Endothelial cell of umbilical vein (primary cell): ENCODE data around the gene IBTK. TPM values are rescaled to one million over a fixed set of nuclear protein-coding genes. Genes with fewer than 3 reads are reported as not detected.

Experiments
- BruUV-seq: library from RNA; stranded (reverse); fragments of 400-500 nt; replicated peaks from 2 replicates; lab custom pipeline; 2021; lab: Mats Ljungman, UMichigan
- CTCF ChIA-PET: fragments of 300-600, 350-600 bp; sonication (Branson Sonifier 250); formaldehyde crosslinking; loops from one replicate; lab custom pipeline; 2021; ENCODE audit warnings: antibody characterized with exemption, inconsistent platforms; lab: Charles Lee
- POLR2A ChIA-PET: fragments of 300-600, 350-600 bp; sonication (Branson Sonifier 250); formaldehyde crosslinking; loops from one replicate; lab custom pipeline; 2021; ENCODE audit warnings: antibody characterized with exemption, inconsistent platforms; lab: Charles Lee
- DNase-seq: peaks from one replicate; pipeline ENCODE4 v3.0.0-alpha.2; 2011; ENCODE audit warnings: low read depth, low spot score
- FAIRE-seq: peaks from 2 replicates; lab custom pipeline; 2011; peaks lifted over from hg19 to GRCh38; lab: Jason Lieb, UNC
- H2AFZ ChIP-seq: 2 replicates; pipeline ENCODE4 v1.6.0; 2012; ENCODE audit warnings: low read depth, low read length, control low read depth, inconsistent platforms
- H3K27ac ChIP-seq: 2 replicates; pipeline ENCODE4 v1.5.1; 2011; ENCODE audit warnings: low read depth, mild to moderate bottlenecking, control low read depth, low read length, moderate library complexity; ENCODE audit not compliant: insufficient read depth
- H3K27me3 ChIP-seq, 2 experiments: 2 replicates each; pipeline versions ENCODE4 v1.6.0 to v1.6.1; 2011; ENCODE audit warnings: low read length in 2 of 2, mixed read lengths in 1 of 2; ENCODE audit not compliant: control insufficient read depth in 2 of 2, insufficient read depth in 2 of 2
- H3K36me3 ChIP-seq, 2 experiments: 2 replicates in 1 of 2; 3 replicates in 1 of 2; pipeline ENCODE4 v1.5.1; 2011; ENCODE audit warnings: low read length in 2 of 2, mild to moderate bottlenecking in 1 of 2, moderate library complexity in 1 of 2; ENCODE audit not compliant: control insufficient read depth in 2 of 2, insufficient read depth in 2 of 2; ENCODE audit errors: extremely low read depth in 1 of 2
- H3K4me1 ChIP-seq: 3 replicates; pipeline ENCODE4 v1.5.1; 2011; ENCODE audit warnings: mild to moderate bottlenecking, low read length; ENCODE audit not compliant: control insufficient read depth, insufficient read depth; ENCODE audit errors: extremely low read depth
- H3K4me2 ChIP-seq: 2 replicates; pipeline ENCODE4 v1.6.1; 2011; ENCODE audit warnings: low read length, control low read depth, mixed read lengths; ENCODE audit not compliant: insufficient read depth
- H3K4me3 ChIP-seq, 3 experiments: fragments of 200-600 bp in 1 of 3; sonication (generic), shearing (Covaris generic) in 1 of 3; replicated peaks in 1 of 3; 2 replicates each; pipeline ENCODE4 v1.5.1; 2011 to 2016; ENCODE audit warnings: control low read depth in 3 of 3, low read length in 3 of 3, mild to moderate bottlenecking in 2 of 3, inconsistent platforms in 1 of 3, low read depth in 1 of 3, moderate library complexity in 1 of 3; ENCODE audit not compliant: insufficient read depth in 1 of 3
- H3K79me2 ChIP-seq: 2 replicates; pipeline ENCODE4 v1.6.0; 2012; ENCODE audit warnings: low read length, inconsistent platforms; ENCODE audit not compliant: control insufficient read depth, insufficient read depth
- H3K9ac ChIP-seq: replicated peaks from 2 replicates; pipeline ENCODE3; 2011; ENCODE audit warnings: low read length, control low read depth; ENCODE audit not compliant: insufficient read depth; ENCODE audit errors: extremely low read depth
- H3K9me1 ChIP-seq: replicated peaks from 3 replicates; pipeline ENCODE4 v1.6.0; 2011; ENCODE audit warnings: mild to moderate bottlenecking, low read length; ENCODE audit not compliant: control insufficient read depth, insufficient read depth; ENCODE audit errors: extremely low read depth
- H3K9me3 ChIP-seq: replicated peaks from 2 replicates; pipeline ENCODE4 v1.5.1; 2012; ENCODE audit warnings: low read length, inconsistent platforms; ENCODE audit not compliant: control insufficient read depth, insufficient read depth
- H4K20me1 ChIP-seq: replicated peaks from 2 replicates; pipeline ENCODE3; 2011; ENCODE audit warnings: mild to moderate bottlenecking, low read length; ENCODE audit not compliant: control insufficient read depth, insufficient read depth; ENCODE audit errors: extremely low read depth
- EZH2 ChIP-seq: IDR thresholded peaks from 2 replicates; pipeline ENCODE4 v1.6.1; 2012; ENCODE audit warnings: borderline replicate concordance, low read depth, mild to moderate bottlenecking, moderate library complexity, low read length, inconsistent platforms; ENCODE audit not compliant: severe bottlenecking
- FOS ChIP-seq: IDR thresholded peaks from 2 replicates; pipeline ENCODE4 v1.6.1; 2011; ENCODE audit warnings: mild to moderate bottlenecking, low read length, moderate library complexity, borderline replicate concordance; ENCODE audit not compliant: insufficient read depth
- GATA2 ChIP-seq: IDR thresholded peaks from 2 replicates; pipeline ENCODE4 v1.7.0; 2011; ENCODE audit warnings: low read depth, mild to moderate bottlenecking, moderate library complexity, mixed read lengths, low read length; ENCODE audit not compliant: insufficient read length, insufficient read depth
- JUN ChIP-seq: IDR thresholded peaks from 2 replicates; pipeline ENCODE4 v1.6.1; 2011; ENCODE audit warnings: borderline replicate concordance, low read depth; ENCODE audit not compliant: insufficient read length, insufficient read depth
- MYC ChIP-seq: IDR thresholded peaks from one replicate; pipeline ENCODE4 v1.6.1; 2011; ENCODE audit warnings: mild to moderate bottlenecking, low read depth, low read length
- POLR2A ChIP-seq: IDR thresholded peaks from 2 replicates; pipeline ENCODE4 v1.6.1; 2012; ENCODE audit warnings: low read depth, mild to moderate bottlenecking, control low read depth, low read length
- POLR2AphosphoS5 ChIP-seq: IDR thresholded peaks from 2 replicates; pipeline ENCODE4 v1.6.1; 2012; ENCODE audit warnings: low read depth, mild to moderate bottlenecking, control low read depth, low read length, moderate library complexity; ENCODE audit not compliant: insufficient read depth
- dilution Hi-C: fragments of 300-500 bp; cut with MboI; formaldehyde crosslinking; loops from one replicate; pipeline ENCODE4 v1.15.0; 2019; ENCODE audit warnings: low sequenced_read_pairs; ENCODE audit not compliant: extremely low pct_ligation_motif_present
- intact Hi-C: fragments of 100-400 bp; cut with micrococcal nuclease; formaldehyde crosslinking; loops from one replicate; pipeline ENCODE4 v1.10.0; 2022
- polyA plus RNA-seq, 4 experiments: library from polyadenylated mRNA; depleted of rRNA in 3 of 4; stranded (reverse) in 3 of 4; unstranded in 1 of 4; fragments of >200 nt; gene quantifications; 2 replicates each; pipeline versions ENCODE4 v1.2.1 to v1.2.3, GENCODE V29; 2011 to 2012; ENCODE audit warnings: missing spikeins in 1 of 4
- total RNA-seq: library from RNA; stranded (reverse); gene quantifications from 2 replicates; pipeline ENCODE4 v1.2.3, GENCODE V29; 2021
- TF ChIP-seq, protein P1 (sequence below), 2 donors: IDR thresholded peaks; 1 replicate in 1 of 2; 2 replicates in 1 of 2; pipeline ENCODE4 v1.5.1; 2011; ENCODE audit warnings: low read length in 2 of 2, mild to moderate bottlenecking in 2 of 2, moderate library complexity in 2 of 2, control low read depth in 1 of 2, inconsistent platforms in 1 of 2, low read depth in 1 of 2; ENCODE audit not compliant: insufficient read depth in 1 of 2; ENCODE audit errors: extremely low read depth in 1 of 2
- TF ChIP-seq, protein P2 (sequence below): IDR thresholded peaks from 2 replicates; pipeline ENCODE4 v1.6.1; 2011; ENCODE audit not compliant: insufficient read depth, insufficient read length

IBTK gene
- total and polyA plus RNA-seq, 2 donors (not counting 3 experiments of a cell fraction or from before 2014, with no cell fraction given): 6.7 to 30.5 TPM

DNA sequence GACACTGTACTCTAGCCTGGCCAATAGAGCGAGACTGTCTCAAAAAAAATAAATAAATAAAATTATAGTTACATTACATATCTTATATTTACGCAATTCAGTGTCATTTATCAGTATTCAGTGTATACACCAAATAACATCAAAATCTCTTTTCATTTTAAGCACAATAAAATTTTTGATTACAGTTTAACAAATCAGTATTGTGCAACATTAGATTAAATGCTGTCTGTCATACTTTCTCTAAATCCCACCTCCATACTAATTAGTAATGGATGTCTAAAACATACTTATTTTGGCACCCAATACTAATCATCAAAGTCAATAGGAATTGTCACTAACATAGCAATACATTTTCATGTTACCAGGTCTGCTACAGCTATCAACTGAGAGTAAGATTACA is 27.4 kb downstream of the IBTK start:
- H2AFZ ChIP-seq: no peak overlapping the region
- no peak overlapping the region for H3K4me3 ChIP-seq
- H4K20me1 ChIP-seq: no peaks in the 10 kb centered on the region
- no peak overlapping the region for H3K4me2 ChIP-seq
- H3K36me3 ChIP-seq: peaks cover 5 to 23% of the 10 kb centered on the region in 2 experiments
- intact Hi-C loops (no loop called here), dilution Hi-C loops (no loop called here)
- TF ChIP-seq JUN (no peak), GATA2 (no peak), FOS (no peak), EZH2 (no peak), MYC (no peak), POLR2AphosphoS5 (no peak), POLR2A (no peak)
- TF ChIP-seq, protein P1, sequence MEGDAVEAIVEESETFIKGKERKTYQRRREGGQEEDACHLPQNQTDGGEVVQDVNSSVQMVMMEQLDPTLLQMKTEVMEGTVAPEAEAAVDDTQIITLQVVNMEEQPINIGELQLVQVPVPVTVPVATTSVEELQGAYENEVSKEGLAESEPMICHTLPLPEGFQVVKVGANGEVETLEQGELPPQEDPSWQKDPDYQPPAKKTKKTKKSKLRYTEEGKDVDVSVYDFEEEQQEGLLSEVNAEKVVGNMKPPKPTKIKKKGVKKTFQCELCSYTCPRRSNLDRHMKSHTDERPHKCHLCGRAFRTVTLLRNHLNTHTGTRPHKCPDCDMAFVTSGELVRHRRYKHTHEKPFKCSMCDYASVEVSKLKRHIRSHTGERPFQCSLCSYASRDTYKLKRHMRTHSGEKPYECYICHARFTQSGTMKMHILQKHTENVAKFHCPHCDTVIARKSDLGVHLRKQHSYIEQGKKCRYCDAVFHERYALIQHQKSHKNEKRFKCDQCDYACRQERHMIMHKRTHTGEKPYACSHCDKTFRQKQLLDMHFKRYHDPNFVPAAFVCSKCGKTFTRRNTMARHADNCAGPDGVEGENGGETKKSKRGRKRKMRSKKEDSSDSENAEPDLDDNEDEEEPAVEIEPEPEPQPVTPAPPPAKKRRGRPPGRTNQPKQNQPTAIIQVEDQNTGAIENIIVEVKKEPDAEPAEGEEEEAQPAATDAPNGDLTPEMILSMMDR (IDR thresholded peaks at IDR 0.05; ENCODE audit: extremely low read depth in 1 of 2, insufficient read depth in 1 of 2, low read depth in 1 of 2, low read length in 2 of 2): no peak
- TF ChIP-seq, protein P2, sequence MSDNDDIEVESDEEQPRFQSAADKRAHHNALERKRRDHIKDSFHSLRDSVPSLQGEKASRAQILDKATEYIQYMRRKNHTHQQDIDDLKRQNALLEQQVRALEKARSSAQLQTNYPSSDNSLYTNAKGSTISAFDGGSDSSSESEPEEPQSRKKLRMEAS: no peak
- H3K9ac ChIP-seq: no peak overlapping the region
- FAIRE-seq (no peak), DNase-seq (no peak)
- BruUV-seq: no TSS peak
- H3K27me3 ChIP-seq: no peaks in the 10 kb centered on the region
- no peak overlapping the region for H3K27ac ChIP-seq
- no peaks in the 10 kb centered on the region for H3K79me2 ChIP-seq
- H3K4me1 ChIP-seq: no peaks in the 10 kb centered on the region
- no peaks in the 10 kb centered on the region for H3K9me3 ChIP-seq
- POLR2A ChIA-PET: no interaction called here
- CTCF ChIA-PET: interaction anchor here (1.4 kb wide), 1 partner anchor 11 kb away, joined by 4 read pairs; no protein-coding TSS in a partner anchor
- H3K9me1 ChIP-seq: no peaks in the 10 kb centered on the region
